Measurements from ENCODE around the gene RNU7-1.

The RNU7-1 gene

DNA sequence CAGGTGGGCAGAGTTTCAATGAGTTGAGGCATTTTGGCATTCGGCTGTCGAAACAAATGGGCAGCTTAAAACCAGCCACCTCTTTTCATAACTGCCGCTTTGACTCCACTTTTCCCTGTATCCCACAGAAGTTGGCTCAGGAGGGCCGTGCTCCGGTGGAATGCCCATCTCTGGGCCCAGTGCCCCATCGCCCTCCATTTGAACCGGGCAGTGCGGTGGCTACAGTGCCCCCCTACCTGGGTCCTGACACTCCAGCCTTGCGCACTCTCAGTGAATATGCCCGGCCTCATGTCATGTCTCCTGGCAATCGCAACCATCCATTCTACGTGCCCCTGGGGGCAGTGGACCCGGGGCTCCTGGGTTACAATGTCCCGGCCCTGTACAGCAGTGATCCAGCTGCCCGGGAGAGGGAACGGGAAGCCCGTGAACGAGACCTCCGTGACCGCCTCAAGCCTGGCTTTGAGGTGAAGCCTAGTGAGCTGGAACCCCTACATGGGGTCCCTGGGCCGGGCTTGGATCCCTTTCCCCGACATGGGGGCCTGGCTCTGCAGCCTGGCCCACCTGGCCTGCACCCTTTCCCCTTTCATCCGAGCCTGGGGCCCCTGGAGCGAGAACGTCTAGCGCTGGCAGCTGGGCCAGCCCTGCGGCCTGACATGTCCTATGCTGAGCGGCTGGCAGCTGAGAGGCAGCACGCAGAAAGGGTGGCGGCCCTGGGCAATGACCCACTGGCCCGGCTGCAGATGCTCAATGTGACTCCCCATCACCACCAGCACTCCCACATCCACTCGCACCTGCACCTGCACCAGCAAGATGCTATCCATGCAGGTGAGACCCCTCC, 5.0 kb upstream of the RNU7-1 start:
- DNase-seq: no peak

DNA sequence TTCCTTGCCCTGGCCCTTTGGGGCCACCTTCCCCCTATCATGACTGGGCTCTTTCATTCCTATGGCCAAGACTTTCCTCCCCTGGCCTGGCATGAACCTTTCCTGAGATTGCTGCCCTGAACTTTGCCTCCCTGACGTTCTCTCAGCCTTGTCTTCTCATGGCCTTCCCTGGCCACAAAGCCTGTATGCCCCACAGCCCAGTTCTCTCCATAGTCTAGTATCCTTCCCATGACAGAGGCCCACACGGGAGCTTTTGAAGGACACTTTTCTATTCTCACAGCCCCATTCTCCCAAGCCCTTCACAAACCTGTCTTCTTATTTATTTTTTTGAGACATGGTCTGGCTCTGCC, 4.5 kb upstream of the RNU7-1 start:
- DNase-seq: no peak

DNA sequence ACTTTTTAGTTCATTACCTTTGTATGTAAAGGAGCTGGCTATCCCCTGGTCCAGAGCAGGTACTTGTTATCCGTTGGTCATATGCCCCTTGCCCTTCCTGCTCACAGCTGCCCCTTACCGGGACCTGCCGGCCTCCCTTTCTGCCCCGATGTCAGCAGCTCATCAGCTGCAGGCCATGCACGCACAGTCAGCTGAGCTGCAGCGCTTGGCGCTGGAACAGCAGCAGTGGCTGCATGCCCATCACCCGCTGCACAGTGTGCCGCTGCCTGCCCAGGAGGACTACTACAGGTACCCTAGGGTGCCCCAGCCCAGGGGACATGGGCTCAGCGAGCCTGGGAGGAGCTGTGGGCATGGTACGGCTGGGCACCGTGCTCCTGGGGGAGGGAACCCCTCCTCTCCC, 2.3 kb upstream of the RNU7-1 start:
- no peak for DNase-seq

DNA sequence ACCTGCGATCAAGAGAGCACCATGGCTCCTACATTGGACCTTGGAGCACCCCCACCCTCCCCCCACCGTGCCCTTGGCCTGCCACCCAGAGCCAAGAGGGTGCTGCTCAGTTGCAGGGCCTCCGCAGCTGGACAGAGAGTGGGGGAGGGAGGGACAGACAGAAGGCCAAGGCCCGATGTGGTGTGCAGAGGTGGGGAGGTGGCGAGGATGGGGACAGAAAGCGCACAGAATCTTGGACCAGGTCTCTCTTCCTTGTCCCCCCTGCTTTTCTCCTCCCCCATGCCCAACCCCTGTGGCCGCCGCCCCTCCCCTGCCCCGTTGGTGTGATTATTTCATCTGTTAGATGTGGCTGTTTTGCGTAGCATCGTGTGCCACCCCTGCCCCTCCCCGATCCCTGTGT, 1.8 kb upstream of the RNU7-1 start:
- no peak for DNase-seq

DNA sequence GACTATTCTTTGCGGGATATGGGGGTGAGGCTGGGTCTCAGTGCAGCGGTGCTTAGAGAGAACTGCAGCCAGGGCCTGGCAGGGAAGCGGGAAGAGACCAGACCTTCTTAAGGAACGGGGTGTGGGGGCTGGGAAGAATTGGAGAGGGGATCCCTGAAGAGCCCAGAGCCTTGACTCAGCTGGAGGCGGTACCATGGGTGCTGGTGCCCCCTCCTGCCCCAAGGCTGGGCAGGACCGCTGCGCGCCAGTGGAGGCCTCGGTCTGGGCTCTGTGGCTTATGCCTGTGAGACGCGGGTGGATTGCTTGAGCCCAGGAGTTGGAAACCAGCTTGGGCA, 1.3 kb upstream of the RNU7-1 start:
- no peak for DNase-seq

DNA sequence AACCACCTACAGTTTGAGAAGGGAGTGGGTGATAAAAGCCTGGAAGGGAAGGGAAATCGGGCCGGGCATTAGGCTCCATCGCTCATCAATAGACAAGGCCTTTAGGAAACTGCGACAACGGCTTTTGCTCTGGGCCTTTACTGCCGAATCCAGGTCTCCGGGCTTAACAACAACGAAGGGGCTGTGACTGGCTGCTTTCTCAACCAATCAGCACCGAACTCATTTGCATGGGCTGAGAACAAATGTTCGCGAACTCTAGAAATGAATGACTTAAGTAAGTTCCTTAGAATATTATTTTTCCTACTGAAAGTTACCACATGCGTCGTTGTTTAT, 261 bp upstream of the RNU7-1 start:
- peak; percentile 86 for DNase-seq

DNA sequence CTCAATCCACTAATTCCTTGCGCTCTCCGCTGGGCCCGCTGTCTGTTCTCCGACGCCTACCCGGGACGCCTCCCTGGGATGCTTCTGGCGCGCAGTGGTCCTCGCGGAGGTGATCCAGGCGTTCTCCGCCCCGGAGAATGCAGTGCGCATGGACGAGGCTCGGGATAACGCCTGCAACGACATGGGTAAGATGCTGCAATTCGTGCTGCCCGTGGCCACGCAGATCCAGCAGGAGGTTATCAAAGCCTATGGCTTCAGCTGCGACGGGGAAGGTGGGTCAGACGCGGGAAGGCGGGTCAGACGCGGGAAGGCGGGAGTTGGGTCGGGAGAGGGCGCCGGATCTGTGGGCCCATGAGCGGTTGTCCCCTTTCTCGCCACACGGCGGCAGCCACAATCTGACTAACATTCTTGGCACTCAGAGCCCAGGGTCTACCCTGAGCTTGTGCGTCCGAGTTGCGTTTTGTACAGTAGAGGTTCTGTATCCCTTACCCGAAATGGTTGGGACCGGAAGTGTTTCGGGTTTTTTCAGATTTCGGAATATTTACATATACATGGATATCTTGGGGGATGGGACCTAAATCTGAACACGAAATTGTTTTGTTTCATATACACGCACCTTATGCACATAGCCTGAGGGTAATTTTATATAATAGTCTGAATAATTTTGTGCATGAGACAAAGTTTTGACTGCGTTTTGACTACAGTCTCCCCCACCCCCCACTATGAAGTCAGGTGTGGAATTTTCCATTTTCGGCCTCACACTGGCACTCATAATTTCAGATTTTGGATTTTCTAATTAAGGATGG, 968 bp downstream of the RNU7-1 start:
- DNase-seq: peak; percentile 90

DNA sequence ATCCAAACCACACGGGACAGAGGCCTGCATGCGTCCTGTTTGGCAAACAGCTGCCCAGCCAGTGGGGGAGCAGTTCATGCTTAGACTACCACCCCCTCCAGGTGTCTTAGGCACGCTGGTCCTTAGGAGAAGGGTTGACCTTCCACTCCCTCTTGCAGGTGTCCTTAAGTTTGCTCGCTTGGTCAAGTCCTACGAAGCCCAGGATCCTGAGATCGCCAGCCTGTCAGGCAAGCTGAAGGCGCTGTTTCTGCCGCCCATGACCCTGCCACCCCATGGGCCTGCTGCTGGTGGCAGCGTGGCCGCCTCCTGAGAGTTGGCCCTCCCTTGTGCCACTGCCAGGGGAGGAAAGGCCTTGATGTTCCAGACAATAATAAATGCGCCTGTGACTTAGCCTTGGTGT, 2.0 kb downstream of the RNU7-1 start:
- DNase-seq: no peak

DNA sequence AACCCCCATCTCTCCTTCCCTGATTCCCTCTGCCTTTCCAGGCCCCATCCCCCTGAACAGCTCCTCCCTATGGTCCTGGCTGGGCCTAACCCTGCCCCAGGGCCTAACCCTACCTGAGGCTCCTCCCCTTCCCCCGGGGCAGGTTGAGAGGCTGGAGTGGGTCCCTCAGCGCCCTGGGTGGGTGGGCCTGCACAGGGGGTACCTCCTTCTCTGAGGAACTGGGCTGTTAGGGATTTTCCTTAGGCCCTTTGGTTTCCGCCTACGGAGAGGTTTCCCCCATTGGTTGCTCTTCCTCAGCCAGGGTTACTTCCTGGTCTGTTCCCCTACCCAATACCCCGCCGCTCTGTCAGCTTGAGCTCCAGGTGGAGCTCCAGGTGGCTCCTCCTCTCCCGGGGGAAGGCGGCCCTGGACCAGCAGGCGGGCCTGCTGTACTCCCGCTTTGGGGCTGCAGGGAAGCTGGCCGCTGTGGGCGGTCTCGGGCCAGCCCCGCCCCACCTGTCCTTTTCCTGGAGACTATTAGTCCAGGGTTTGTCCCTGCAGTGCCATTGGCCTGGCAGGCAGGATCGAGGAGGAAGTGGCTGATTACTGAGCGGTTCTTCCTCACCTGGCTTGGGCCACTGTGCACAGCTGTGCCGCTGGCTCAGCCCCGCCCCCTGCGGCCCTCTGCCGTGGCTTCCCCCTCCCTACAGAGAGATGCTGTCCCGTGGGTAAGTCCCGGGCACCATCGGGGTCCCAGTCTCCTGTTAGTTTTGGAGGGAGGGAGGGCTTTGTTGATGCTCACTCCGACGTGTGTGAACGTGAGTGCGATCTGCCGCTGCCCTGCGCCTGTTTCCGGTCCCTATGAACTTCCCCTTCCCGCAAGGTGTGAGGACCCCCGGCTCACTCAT, 2.7 kb downstream of the RNU7-1 start:
- DNase-seq: peak; percentile 19

DNA sequence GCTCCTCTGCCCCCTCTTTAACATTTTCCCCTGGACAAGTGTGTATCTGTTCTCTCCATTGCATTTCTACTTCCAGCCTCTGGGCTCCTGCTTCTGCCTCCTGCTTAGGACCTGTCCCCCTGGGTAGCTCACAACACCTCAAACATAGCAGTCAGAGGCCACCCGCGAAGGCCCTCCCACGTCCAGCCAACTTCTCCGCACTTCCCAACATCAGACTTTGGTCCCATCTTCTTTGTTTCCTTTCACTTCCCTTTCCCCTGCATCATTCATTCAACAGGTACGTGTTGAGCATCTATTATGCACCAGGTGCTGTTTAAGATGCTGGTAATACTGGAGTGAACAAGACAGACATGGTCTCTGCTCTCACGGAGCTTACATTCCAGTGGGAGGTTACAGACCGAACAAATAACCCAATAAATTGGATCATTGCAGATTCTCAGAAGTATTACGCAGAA, 3.3 kb downstream of the RNU7-1 start:
- DNase-seq: no peak

DNA sequence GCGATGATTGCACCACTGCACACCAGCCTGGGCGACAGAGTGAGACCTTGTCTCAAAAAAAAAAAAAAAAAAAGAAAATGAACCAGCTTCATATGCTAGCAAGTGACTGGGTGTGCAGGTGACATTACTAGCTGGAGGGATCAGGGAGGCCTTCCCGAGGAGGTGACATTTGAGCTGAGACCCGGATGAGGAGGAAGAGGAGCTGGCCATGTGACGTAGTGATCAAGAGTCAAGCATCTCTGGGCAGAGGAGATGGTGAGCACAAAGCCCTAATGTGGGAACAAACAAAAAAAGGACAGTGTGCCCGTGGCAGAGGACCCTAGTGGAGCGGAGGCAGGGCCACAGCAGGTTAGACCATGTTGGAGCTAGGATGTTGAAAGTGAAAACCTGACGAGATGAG, 4.0 kb downstream of the RNU7-1 start:
- no peak for DNase-seq

DNA sequence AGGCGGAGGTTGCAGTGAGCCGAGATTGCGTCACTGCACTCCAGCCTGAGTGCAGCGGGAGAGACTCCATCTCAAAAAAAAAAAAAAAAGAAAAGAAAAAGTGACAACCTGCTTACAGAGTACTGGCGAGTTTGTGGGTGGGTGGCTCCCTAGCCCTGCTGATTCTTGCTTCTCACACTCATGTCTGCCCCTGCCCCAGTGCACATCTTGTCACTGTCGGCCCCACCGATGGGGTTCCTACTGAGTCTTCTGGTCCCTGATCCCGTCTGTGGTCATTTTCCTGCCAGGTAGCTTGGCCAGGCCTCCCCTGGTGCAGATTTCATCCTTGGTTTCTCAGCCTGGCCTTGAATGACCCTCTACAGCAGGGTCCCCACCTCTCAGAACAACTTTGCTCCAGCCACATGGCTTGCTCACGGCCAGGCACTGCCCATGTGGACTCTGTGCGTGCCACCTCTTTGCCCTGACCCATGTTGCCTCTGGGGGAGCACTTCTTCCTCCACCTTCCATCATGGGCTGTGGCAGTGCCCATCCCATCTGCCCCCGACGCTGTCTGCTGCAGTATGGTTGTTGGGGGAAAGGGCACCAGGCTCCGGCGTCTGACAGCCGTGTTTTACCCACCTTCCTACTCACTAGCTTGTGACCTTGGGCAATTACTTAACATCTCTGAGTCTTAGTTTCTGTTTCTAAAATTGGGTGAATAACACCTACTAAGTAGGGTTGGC, 5.4 kb downstream of the RNU7-1 start:
- DNase-seq: no peak

DNA sequence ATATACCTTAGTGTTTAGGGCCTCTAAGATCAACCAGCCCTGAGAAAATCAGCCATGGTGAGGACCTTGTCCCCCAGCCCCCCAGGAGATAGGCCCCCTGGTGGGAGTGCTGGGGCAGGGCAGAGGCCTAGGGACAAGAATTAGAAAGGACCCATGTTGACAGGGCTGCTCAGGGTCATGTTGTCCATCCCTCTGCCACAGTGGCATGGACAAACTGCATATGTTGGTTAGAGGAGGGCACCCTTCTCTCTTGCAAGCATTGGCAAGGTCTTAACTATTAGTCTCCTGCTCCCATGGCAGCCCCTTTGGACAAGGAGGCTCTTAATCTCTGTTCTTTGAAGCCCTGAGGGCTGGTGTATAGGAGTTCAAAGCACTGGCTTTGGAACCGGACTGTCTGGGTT, 6.8 kb downstream of the RNU7-1 start:
- DNase-seq: no peak

DNA sequence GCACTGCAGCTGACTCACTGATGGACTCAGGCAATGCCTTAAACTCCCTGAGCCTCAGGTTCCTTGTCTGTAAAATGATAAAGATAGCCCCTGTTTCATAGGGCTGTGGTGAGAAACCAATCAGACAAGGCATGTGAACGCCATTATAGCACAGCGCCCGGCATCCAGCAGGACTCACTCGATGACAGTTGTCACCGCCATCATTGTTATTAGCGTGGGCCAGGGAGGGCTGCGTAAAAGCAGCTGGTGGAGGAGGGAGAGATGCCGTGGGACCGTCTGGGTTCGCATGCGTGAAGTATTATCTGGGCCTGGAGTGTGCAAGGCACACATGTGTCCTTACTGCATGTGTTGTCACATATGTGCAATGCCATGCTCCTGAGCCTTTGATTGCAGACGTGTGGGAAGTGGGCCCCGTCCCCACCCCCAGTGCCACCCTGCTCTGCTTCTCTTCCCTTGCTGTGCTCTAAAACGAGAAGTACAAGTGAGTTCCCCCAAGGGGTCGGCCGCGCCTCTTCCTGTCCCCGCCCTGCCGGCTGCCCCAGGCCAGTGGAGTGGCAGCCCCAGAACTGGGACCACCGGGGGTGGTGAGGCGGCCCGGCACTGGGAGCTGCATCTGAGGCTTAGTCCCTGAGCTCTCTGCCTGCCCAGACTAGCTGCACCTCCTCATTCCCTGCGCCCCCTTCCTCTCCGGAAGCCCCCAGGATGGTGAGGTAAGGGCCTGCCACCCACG, 7.4 kb downstream of the RNU7-1 start, which contains the start of gene PTPN6:
PTPN6 (plus strand) TSS at position 546 of the 730 bp plus-strand sequence; CDS start at position 703, 157 bp downstream.
- no peak for DNase-seq

DNA sequence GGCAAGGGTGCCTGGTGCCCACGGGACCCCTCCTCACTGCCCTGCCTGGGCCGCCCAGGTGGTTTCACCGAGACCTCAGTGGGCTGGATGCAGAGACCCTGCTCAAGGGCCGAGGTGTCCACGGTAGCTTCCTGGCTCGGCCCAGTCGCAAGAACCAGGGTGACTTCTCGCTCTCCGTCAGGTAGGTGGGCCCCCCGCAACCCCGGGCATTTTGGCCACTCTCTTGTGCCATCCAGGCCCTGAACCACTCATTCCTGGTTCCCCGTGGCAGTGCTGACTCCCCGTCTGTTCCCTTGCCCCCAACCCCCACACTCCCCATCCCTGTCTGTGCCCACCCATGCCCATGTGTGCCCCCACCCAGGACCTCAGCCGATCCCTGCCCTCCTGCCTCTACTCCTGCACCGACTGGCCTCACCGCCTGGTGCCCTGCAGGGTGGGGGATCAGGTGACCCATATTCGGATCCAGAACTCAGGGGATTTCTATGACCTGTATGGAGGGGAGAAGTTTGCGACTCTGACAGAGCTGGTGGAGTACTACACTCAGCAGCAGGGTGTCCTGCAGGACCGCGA, 8.0 kb downstream of the RNU7-1 start:
- no peak for DNase-seq

DNA sequence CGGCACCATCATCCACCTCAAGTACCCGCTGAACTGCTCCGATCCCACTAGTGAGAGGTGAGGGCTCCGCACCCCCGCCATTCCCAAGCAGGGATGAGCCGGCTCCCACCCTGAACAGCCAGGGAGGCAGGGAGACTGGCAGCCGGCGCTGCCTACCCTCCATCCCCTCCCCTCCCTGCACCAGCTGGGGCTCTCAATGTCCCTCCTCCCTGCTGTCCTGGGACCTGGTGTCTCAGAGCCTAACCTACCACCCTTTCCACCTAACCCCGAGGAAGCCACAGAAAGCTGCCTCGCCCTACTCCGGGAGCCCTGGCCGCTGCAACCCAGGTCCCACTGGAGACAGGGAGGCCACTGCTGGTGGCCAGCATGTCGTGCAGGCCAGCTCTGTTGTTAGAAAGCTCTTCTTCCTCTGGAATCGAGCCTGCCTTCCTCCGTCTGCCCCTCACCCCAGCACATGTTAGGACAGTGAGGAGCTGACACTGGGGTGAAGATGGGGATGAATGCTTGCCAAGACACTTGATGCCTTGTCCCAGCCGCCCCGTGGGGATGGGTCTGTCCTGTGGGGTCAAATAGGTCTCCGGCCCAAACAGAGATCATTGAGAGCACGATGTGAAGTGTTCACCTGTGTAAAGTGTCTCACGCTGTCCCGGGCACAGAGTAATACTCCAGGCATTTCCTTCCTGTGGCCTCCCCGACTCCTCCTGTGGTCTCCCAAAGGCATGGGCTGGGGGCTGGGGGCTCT, 8.7 kb downstream of the RNU7-1 start:
- DNase-seq: no peak

DNA sequence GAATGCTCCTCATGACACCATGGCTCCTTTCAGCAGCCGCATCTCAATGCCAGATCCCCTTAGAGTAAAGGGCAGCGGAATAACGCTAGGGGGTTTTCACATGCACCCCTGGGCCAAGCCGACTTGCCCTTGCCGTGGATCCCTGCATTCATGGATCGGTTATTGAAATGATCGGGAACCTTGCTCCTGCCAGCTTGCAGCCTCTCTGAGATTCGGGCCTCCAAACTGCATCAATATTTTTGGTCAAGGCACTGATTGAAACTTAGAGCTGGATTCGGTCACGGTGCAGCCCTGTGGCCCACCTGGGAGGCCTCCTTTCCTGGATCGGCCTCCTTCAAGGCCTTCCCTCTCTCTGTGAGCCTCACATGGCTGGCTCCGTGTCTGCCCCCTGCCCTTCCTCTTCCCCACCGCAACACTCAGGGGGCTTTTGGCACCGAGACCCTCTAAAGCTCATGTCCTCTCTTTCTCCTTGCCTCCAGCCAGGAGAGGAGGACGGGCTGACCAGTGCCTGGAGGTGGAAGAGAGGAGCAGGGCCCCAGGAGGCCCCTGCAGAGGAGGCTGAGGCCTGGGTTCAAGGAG, 9.3 kb downstream of the RNU7-1 start:
- no peak for DNase-seq

DNA sequence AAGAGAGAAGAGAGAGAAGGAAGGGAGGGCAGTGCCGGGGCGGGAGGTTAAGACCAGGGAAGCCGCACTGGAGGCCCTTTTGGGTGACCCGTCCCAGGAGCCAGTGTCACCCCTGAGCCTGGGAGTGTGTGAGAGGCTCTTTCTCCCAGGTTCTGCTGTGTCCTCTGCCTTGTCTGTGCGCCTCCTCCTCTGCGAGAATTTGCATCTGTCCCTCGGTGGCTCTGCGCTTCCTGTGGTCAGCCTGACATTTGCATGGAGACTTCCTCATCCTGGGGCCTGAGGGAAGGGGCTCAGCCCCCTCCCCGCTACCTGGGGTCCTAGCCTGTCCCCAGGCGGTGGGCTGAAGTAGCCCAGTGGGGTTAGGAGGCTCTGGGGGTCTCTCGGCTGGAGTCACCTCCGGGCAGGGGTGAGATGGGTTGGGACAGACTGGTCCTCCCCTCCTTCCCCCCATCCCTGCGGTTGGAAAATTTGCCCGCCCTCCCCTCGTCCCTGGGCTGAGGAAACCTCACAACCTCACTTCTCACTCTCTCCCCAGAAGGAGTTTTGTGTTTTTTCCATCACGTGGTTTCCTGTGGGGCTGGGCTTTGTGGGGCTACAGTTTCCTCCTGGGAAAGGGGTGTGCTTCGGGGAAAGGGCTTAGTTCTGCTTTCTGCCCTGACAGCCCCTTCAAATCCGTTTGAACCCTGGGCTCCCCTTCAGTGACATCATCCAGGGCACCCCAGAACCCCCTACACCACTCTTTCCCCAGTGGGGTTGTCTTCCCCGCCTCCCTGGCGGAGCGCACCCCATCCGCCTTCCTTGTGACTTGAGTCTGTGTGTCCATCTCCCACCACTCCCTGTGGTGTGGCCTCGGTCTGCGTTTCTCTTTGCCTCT, 10.1 kb downstream of the RNU7-1 start:
- DNase-seq: no peak

DNA sequence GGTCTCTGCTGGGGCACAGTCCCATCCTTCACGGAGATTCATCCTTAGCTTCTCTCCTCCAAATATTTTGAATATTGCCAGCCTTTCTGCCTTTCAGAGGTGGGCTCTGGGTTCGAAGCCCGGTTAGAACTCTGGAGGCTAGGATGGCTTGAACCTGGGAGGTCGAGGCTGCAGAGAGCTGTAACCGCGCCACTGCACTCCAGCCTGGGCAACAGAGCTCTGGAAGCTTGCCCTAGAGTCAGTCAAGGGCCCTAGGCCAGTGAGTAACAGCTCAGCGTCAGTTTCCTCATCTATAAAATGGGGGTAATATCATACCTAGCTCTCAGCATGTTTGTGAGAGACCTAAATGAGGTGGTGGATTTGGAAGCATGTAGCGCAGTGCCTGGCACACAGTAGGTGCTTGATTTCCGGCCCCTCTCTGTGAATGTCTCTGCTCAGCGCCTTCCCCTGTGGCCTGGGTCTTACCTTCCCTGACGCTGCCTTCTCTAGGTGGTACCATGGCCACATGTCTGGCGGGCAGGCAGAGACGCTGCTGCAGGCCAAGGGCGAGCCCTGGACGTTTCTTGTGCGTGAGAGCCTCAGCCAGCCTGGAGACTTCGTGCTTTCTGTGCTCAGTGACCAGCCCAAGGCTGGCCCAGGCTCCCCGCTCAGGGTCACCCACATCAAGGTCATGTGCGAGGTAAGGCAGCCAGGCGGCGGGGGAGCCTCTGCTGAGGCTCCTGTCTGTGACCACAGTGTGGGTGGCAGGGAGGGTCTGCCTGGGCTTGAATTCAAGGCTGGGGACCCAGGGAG, 10.9 kb downstream of the RNU7-1 start:
- DNase-seq: no peak
